Osteoblast (primary cell): Measurements from ENCODE around the gene CROCC2. TPM values are rescaled to one million over a fixed set of nuclear protein-coding genes. Genes with fewer than 3 reads are reported as not detected.

ENCODE experiments used
- DNase-seq: peaks from one replicate; pipeline ENCODE4 v3.0.0; 2011; ENCODE audit warnings: low spot score, mixed read lengths; ENCODE audit not compliant: insufficient read length; ENCODE audit errors: missing footprints
- H2AFZ ChIP-seq: 2 replicates; pipeline ENCODE4 v1.6.0; 2011; ENCODE audit warnings: mild to moderate bottlenecking, low read length
- H3K27ac ChIP-seq: 2 replicates; pipeline ENCODE4 v1.5.1; 2011; ENCODE audit warnings: mild to moderate bottlenecking, low read depth, low read length, moderate library complexity
- H3K27me3 ChIP-seq: 2 replicates; pipeline ENCODE4 v1.6.0; 2012; ENCODE audit warnings: mild to moderate bottlenecking, control low read depth, inconsistent platforms, low read length, moderate library complexity; ENCODE audit not compliant: insufficient read depth
- H3K36me3 ChIP-seq: 2 replicates; pipeline ENCODE4 v1.5.1; 2011; ENCODE audit warnings: mild to moderate bottlenecking, low read length, control low read depth, moderate library complexity; ENCODE audit not compliant: insufficient read depth
- H3K4me1 ChIP-seq: 2 replicates; pipeline ENCODE4 v1.5.1; 2011; ENCODE audit warnings: mild to moderate bottlenecking, low read length, control low read depth, moderate library complexity; ENCODE audit not compliant: insufficient read depth
- H3K4me2 ChIP-seq: 2 replicates; pipeline ENCODE4 v1.6.0; 2011; ENCODE audit warnings: mild to moderate bottlenecking, low read length; ENCODE audit not compliant: insufficient read depth
- H3K4me3 ChIP-seq: fragments of 200-600 bp; sonication (generic); 3 replicates; pipeline ENCODE4 v1.5.1; 2012; ENCODE audit warnings: mild to moderate bottlenecking, low read length, inconsistent platforms; ENCODE audit not compliant: insufficient read depth
- H3K79me2 ChIP-seq: 2 replicates; pipeline ENCODE4 v1.6.0; 2012; ENCODE audit warnings: mild to moderate bottlenecking, low read length, control low read depth, inconsistent platforms; ENCODE audit not compliant: insufficient read depth
- H3K9me3 ChIP-seq: 2 replicates; pipeline ENCODE4 v1.5.1; 2011; ENCODE audit warnings: low read depth, low read length, control low read depth
- H4K20me1 ChIP-seq: 2 replicates; pipeline ENCODE4 v1.6.0; 2012; ENCODE audit warnings: mild to moderate bottlenecking, low read length, control low read depth; ENCODE audit not compliant: insufficient read depth
- total RNA-seq: library from RNA; depleted of rRNA; stranded (reverse); fragments of >200 nt; gene quantifications from 2 replicates; pipeline ENCODE4 v1.2.3, GENCODE V29; 2012
- TF ChIP-seq, protein P1 (sequence below): IDR thresholded peaks from 2 replicates; pipeline ENCODE4 v1.5.1; 2011; ENCODE audit warnings: mild to moderate bottlenecking, low read depth, low read length, moderate library complexity; ENCODE audit errors: extremely low read depth

CROCC2 gene
- total RNA-seq, 1 donor: under 0.01 TPM

GRCh38 chr2:240896871-240897692 lies 9.1 kb upstream of the CROCC2 start:
- no peak for DNase-seq
- TF ChIP-seq, protein P1, sequence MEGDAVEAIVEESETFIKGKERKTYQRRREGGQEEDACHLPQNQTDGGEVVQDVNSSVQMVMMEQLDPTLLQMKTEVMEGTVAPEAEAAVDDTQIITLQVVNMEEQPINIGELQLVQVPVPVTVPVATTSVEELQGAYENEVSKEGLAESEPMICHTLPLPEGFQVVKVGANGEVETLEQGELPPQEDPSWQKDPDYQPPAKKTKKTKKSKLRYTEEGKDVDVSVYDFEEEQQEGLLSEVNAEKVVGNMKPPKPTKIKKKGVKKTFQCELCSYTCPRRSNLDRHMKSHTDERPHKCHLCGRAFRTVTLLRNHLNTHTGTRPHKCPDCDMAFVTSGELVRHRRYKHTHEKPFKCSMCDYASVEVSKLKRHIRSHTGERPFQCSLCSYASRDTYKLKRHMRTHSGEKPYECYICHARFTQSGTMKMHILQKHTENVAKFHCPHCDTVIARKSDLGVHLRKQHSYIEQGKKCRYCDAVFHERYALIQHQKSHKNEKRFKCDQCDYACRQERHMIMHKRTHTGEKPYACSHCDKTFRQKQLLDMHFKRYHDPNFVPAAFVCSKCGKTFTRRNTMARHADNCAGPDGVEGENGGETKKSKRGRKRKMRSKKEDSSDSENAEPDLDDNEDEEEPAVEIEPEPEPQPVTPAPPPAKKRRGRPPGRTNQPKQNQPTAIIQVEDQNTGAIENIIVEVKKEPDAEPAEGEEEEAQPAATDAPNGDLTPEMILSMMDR: no peak
- H3K4me3 ChIP-seq: no peak overlapping the region
- H3K4me1 ChIP-seq: no peaks in the 10 kb centered on the region
- no peak overlapping the region for H3K27ac ChIP-seq
- no peaks in the 10 kb centered on the region for H3K27me3 ChIP-seq
- H3K4me2 ChIP-seq: no peak overlapping the region
- H2AFZ ChIP-seq: no peak overlapping the region
- no peaks in the 10 kb centered on the region for H3K79me2 ChIP-seq
- no peaks in the 10 kb centered on the region for H3K9me3 ChIP-seq
- no peaks in the 10 kb centered on the region for H4K20me1 ChIP-seq
- no peaks in the 10 kb centered on the region for H3K36me3 ChIP-seq

DNA sequence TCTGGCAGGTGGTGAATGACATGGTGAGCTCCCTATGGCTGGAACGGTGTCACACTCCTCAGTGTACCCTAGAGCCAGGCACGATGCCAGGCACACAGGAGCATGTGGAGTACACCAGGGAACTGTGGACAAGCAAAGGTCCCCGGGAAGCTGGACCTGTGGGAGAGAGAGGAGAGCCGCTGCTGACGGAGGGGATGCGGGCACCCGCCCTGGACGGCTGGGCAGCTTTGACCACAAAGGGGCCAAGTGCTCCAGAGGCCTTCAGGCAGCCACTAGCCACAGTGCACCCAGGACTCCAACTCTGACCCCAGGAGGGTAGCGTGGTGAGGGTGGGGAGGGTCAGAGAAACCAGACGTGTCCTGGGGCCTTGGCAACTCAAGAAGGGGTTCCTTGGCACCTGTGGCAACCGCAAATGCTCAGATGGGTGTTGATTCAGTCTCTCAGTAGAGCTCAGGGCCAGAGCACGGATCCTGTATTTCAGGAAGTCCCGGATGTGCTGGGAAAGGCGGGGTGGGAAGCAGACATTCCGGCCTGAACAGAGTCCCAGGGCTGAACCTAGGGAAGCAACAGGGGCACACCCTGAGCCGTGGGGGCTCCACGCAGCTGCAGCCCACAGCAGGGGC lies 7.9 kb upstream of the CROCC2 start:
- Histone ChIP-seq H3K79me2 (no peaks in the 10 kb centered on the region), H3K4me3 (no peak overlapping the region), H3K4me2 (no peak overlapping the region), H2AFZ (peak overlapping the region; percentile 41), H3K27me3 (no peaks in the 10 kb centered on the region), H3K27ac (no peak overlapping the region), H3K9me3 (no peaks in the 10 kb centered on the region), H4K20me1 (no peaks in the 10 kb centered on the region), H3K36me3 (no peaks in the 10 kb centered on the region), H3K4me1 (no peaks in the 10 kb centered on the region)
- peak; percentile 94 for DNase-seq
- TF ChIP-seq, protein P1: no peak

DNA sequence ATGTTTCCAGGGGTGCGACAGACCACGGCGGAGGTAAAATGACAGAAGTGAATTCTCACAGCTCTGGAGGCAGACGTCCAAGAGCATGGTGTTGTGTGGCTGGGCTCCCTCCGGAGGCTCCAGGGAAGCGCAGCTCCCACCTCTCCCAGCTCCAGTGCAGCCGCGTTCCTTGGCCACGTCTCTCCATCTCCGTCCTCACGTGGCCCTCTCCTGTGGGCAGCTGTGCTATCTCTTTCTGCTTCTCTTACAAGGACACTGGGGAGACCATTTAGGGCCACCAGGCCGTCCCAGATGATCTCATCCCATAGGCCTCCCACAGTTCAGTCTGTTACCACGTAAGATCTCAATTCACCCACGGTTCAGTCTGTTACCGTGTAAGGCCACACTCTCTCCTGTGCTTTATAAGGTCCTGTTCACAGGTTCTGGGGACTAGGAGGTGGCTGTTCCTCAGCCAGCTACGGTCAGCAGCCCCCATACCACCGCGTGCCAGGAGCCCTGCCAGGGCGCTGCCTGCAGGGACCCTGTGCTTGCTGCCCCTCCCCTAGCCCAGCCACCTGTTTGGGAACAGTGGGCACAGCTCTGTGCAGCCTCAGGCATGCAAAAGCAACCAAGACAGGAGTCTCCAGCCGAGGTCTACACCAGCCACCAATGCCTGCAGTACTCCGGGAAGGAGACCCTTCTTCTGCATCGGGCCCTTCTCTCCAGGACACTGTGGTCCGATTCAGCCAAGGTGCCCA lies 7.2 kb upstream of the CROCC2 start:
- Histone ChIP-seq H3K36me3 (no peaks in the 10 kb centered on the region), H3K27me3 (no peaks in the 10 kb centered on the region), H2AFZ (peak overlapping the region; percentile 41), H3K4me3 (no peak overlapping the region), H3K79me2 (no peaks in the 10 kb centered on the region), H3K9me3 (no peaks in the 10 kb centered on the region), H3K27ac (no peak overlapping the region), H3K4me1 (no peaks in the 10 kb centered on the region), H3K4me2 (no peak overlapping the region), H4K20me1 (no peaks in the 10 kb centered on the region)
- TF ChIP-seq, protein P1: no peak
- DNase-seq: peak; percentile 92

- Histone ChIP-seq H3K79me2 (no peaks in the 10 kb centered on the region), H3K27me3 (no peaks in the 10 kb centered on the region), H4K20me1 (no peaks in the 10 kb centered on the region), H3K4me3 (no peak overlapping the region), H2AFZ (no peak overlapping the region), H3K4me1 (no peaks in the 10 kb centered on the region), H3K27ac (no peak overlapping the region), H3K4me2 (no peak overlapping the region), H3K9me3 (no peaks in the 10 kb centered on the region), H3K36me3 (no peaks in the 10 kb centered on the region)
- no peak for DNase-seq
- TF ChIP-seq, protein P1: no peak
Observed at GRCh38 chr2:240899468-240899865, 6.7 kb upstream of the CROCC2 start.
